HG03342 (cell line): Measurements from ENCODE around the gene CDCA5.

ENCODE experiments used
- ATAC-seq: cut with Tn5 transposase; IDR thresholded peaks from one replicate; pipeline ENCODE4 v1.9.1; 2021; ENCODE audit warnings: mild to moderate bottlenecking, moderate library complexity; ENCODE audit not compliant: unreplicated experiment

Gene CDCA5

GRCh38 chr11:65047581-65048422 is 36.0 kb downstream of the CDCA5 start:
- no peak for ATAC-seq

GRCh38 chr11:65045728-65046127 is 38.1 kb downstream of the CDCA5 start:
- no peak for ATAC-seq

GRCh38 chr11:65045061-65045460 is 38.8 kb downstream of the CDCA5 start:
- ATAC-seq = no peak

GRCh38 chr11:65043881-65044501 is 39.8 kb downstream of the CDCA5 start:
- ATAC-seq = no peak

- no peak for ATAC-seq
Measured at GRCh38 chr11:65042891-65043290, 40.9 kb downstream of the CDCA5 start.

- ATAC-seq = peak; percentile 85
Measured at GRCh38 chr11:65040847-65041622, 42.8 kb downstream of the CDCA5 start, which contains the start of gene SAC3D1. Gene SAC3D1, plus strand, starts transcription at chr11:65041210. Its CDS starts 83 bp downstream, at chr11:65041293.

- ATAC-seq = no peak
Measured at GRCh38 chr11:65040520-65040846, 43.4 kb downstream of the CDCA5 start.

GRCh38 chr11:65036931-65037330 is 46.9 kb downstream of the CDCA5 start:
- ATAC-seq = no peak

- ATAC-seq = no peak
Measured at GRCh38 chr11:65035579-65035978, 48.3 kb downstream of the CDCA5 start.

- no peak for ATAC-seq
Measured at GRCh38 chr11:65034423-65034822, 49.4 kb downstream of the CDCA5 start.

GRCh38 chr11:65032216-65032615 is 51.6 kb downstream of the CDCA5 start:
- ATAC-seq = no peak
